ENCODE data around the gene GRIK3.

Gene GRIK3

DNA sequence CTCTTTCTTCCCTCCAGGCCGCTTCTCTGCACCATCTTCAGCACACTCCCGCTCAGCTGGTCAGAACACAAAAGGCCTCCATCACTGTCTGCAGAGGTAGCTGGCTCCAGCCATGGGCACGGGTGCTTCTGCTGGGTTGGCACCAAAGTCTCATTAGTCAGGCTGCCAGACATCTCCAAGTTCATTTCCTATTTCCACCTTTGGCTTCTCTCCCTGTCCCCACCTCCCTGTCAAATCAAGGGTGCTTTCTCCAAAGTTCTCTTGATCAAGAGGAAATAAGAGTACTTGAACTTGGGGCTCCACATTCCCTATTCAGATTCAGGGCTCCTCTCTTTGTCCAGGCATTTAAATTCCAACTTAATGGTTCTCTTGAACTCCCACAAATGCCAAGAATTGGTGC, 33.9 kb upstream of the GRIK3 start:
- Histone ChIP-seq H2AK5ac (ENCODE audit: low read length) (no peak overlapping the region), H3K36me3 (ENCODE audit: control insufficient read depth in 1 of 2, insufficient read depth in 2 of 2, low read length in 2 of 2) (no peaks in the 10 kb centered on the region), H3K4me3 (ENCODE audit: low read depth, low read length) (no peak overlapping the region), H3K4me1 (ENCODE audit: control insufficient read depth in 1 of 2, insufficient read depth in 2 of 2, low read length in 2 of 2) (no peaks in the 10 kb centered on the region), H3K79me2 (ENCODE audit: control insufficient read depth, insufficient read depth, low read length, poor library complexity) (no peaks in the 10 kb centered on the region), H3K9me3 (ENCODE audit: insufficient read depth, low read depth, low read length) (peaks cover 1% of the 10 kb centered on the region), H4K12ac (ENCODE audit: low read depth, low read length) (no peak overlapping the region), H4K8ac (ENCODE audit: low read depth, low read length) (no peak overlapping the region), H3K79me1 (ENCODE audit: low read length) (no peaks in the 10 kb centered on the region), H2BK12ac (ENCODE audit: low read length) (no peak overlapping the region), H3K18ac (ENCODE audit: low read length) (no peak overlapping the region), H3K27ac (ENCODE audit: low read depth, low read length) (no peak overlapping the region), H2BK120ac (ENCODE audit: insufficient read depth, low read length, poor library complexity) (no peak overlapping the region), H2BK5ac (ENCODE audit: low read depth, low read length, poor library complexity) (no peak overlapping the region), H3K9ac (ENCODE audit: low read length) (no peak overlapping the region), H2AFZ (ENCODE audit: insufficient read depth, low read length, poor library complexity) (no peak overlapping the region), H3K4me2 (ENCODE audit: low read length) (no peak overlapping the region), H4K91ac (ENCODE audit: low read depth, low read length) (no peak overlapping the region), H3K4ac (ENCODE audit: low read depth, low read length) (no peak overlapping the region), H3K27me3 (ENCODE audit: insufficient read depth, low read length) (no peaks in the 10 kb centered on the region), H3K14ac (ENCODE audit: low read length) (no peak overlapping the region), H3K23ac (ENCODE audit: low read length) (no peak overlapping the region)
- DNase-seq: no peak
- WGBS (ENCODE audit: extremely low coverage, insufficient coverage, insufficient read length): no CpG with 5 or more reads among the region's 3 CpGs

DNA sequence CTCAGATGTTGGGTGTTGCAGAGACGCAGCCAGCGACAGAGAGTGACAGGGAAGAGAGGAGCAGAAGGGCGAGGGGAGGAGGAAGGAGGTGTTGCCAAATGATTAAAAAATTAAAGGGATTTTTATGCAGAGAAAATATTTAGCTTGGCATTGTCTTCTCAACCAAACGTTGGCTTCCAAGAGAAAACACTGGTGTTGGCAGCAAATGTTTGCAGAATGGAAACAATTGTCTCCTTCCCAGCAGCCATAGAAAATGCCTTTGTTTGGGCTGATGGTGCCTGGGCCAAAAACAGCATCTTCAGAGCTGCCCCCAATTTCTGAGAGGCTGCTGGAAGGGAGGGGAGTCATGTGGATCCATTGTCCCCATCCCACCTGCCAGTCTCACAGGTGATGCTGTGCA, 29.7 kb upstream of the GRIK3 start:
- H2AFZ ChIP-seq (ENCODE audit: insufficient read depth, low read length, poor library complexity): no peak overlapping the region
- no peaks in the 10 kb centered on the region for H3K79me2 ChIP-seq (ENCODE audit: control insufficient read depth, insufficient read depth, low read length, poor library complexity)
- H3K9me3 ChIP-seq (ENCODE audit: insufficient read depth, low read depth, low read length): no peaks in the 10 kb centered on the region
- no peak overlapping the region for H3K18ac ChIP-seq (ENCODE audit: low read length)
- H3K23ac ChIP-seq (ENCODE audit: low read length): no peak overlapping the region
- no CpG with 5 or more reads among the region's 4 CpGs for WGBS (ENCODE audit: extremely low coverage, insufficient coverage, insufficient read length)
- H4K8ac ChIP-seq (ENCODE audit: low read depth, low read length): no peak overlapping the region
- DNase-seq: no peak
- no peak overlapping the region for H2BK12ac ChIP-seq (ENCODE audit: low read length)
- H3K9ac ChIP-seq (ENCODE audit: low read length): no peak overlapping the region
- H2BK120ac ChIP-seq (ENCODE audit: insufficient read depth, low read length, poor library complexity): no peak overlapping the region
- no peak overlapping the region for H2AK5ac ChIP-seq (ENCODE audit: low read length)
- no peak overlapping the region for H3K4me3 ChIP-seq (ENCODE audit: low read depth, low read length)
- no peak overlapping the region for H3K14ac ChIP-seq (ENCODE audit: low read length)
- no peaks in the 10 kb centered on the region for H3K4me1 ChIP-seq (ENCODE audit: control insufficient read depth in 1 of 2, insufficient read depth in 2 of 2, low read length in 2 of 2)
- no peak overlapping the region for H4K12ac ChIP-seq (ENCODE audit: low read depth, low read length)
- no peak overlapping the region for H3K4ac ChIP-seq (ENCODE audit: low read depth, low read length)
- H4K91ac ChIP-seq (ENCODE audit: low read depth, low read length): no peak overlapping the region
- H3K27ac ChIP-seq (ENCODE audit: low read depth, low read length): no peak overlapping the region
- no peaks in the 10 kb centered on the region for H3K27me3 ChIP-seq (ENCODE audit: insufficient read depth, low read length)
- H2BK5ac ChIP-seq (ENCODE audit: low read depth, low read length, poor library complexity): no peak overlapping the region
- H3K36me3 ChIP-seq (ENCODE audit: control insufficient read depth in 1 of 2, insufficient read depth in 2 of 2, low read length in 2 of 2): no peaks in the 10 kb centered on the region
- H3K4me2 ChIP-seq (ENCODE audit: low read length): no peak overlapping the region
- no peaks in the 10 kb centered on the region for H3K79me1 ChIP-seq (ENCODE audit: low read length)

GRCh38 chr1:37059346-37059745, 25.0 kb upstream of the GRIK3 start:
- no CpG with 5 or more reads among the region's 8 CpGs for WGBS (ENCODE audit: extremely low coverage, insufficient coverage, insufficient read length)
- Histone ChIP-seq H4K12ac (ENCODE audit: low read depth, low read length) (no peak overlapping the region), H4K8ac (ENCODE audit: low read depth, low read length) (no peak overlapping the region), H2AFZ (ENCODE audit: insufficient read depth, low read length, poor library complexity) (no peak overlapping the region), H2BK120ac (ENCODE audit: insufficient read depth, low read length, poor library complexity) (no peak overlapping the region), H3K23ac (ENCODE audit: low read length) (no peak overlapping the region), H3K18ac (ENCODE audit: low read length) (no peak overlapping the region), H2BK5ac (ENCODE audit: low read depth, low read length, poor library complexity) (no peak overlapping the region), H3K4ac (ENCODE audit: low read depth, low read length) (no peak overlapping the region), H3K79me2 (ENCODE audit: control insufficient read depth, insufficient read depth, low read length, poor library complexity) (no peaks in the 10 kb centered on the region), H3K9ac (ENCODE audit: low read length) (no peak overlapping the region), H2AK5ac (ENCODE audit: low read length) (no peak overlapping the region), H4K91ac (ENCODE audit: low read depth, low read length) (no peak overlapping the region), H3K27ac (ENCODE audit: low read depth, low read length) (no peak overlapping the region), H3K79me1 (ENCODE audit: low read length) (no peaks in the 10 kb centered on the region), H3K9me3 (ENCODE audit: insufficient read depth, low read depth, low read length) (no peaks in the 10 kb centered on the region), H2BK12ac (ENCODE audit: low read length) (no peak overlapping the region), H3K36me3 (ENCODE audit: control insufficient read depth in 1 of 2, insufficient read depth in 2 of 2, low read length in 2 of 2) (no peaks in the 10 kb centered on the region), H3K27me3 (ENCODE audit: insufficient read depth, low read length) (no peaks in the 10 kb centered on the region), H3K4me1 (ENCODE audit: control insufficient read depth in 1 of 2, insufficient read depth in 2 of 2, low read length in 2 of 2) (no peaks in the 10 kb centered on the region), H3K14ac (ENCODE audit: low read length) (no peak overlapping the region), H3K4me2 (ENCODE audit: low read length) (no peak overlapping the region), H3K4me3 (ENCODE audit: low read depth, low read length) (no peak overlapping the region)
- DNase-seq: no peak

- Histone ChIP-seq H3K27ac (ENCODE audit: low read depth, low read length) (no peak overlapping the region), H3K79me2 (ENCODE audit: control insufficient read depth, insufficient read depth, low read length, poor library complexity) (no peaks in the 10 kb centered on the region), H3K79me1 (ENCODE audit: low read length) (no peaks in the 10 kb centered on the region), H3K14ac (ENCODE audit: low read length) (no peak overlapping the region), H4K91ac (ENCODE audit: low read depth, low read length) (no peak overlapping the region), H3K18ac (ENCODE audit: low read length) (no peak overlapping the region), H3K4me3 (ENCODE audit: low read depth, low read length) (no peak overlapping the region), H3K4me1 (ENCODE audit: control insufficient read depth in 1 of 2, insufficient read depth in 2 of 2, low read length in 2 of 2) (no peaks in the 10 kb centered on the region), H3K23ac (ENCODE audit: low read length) (no peak overlapping the region), H3K9me3 (ENCODE audit: insufficient read depth, low read depth, low read length) (no peaks in the 10 kb centered on the region), H2AFZ (ENCODE audit: insufficient read depth, low read length, poor library complexity) (no peak overlapping the region), H4K12ac (ENCODE audit: low read depth, low read length) (no peak overlapping the region), H2BK120ac (ENCODE audit: insufficient read depth, low read length, poor library complexity) (no peak overlapping the region), H3K9ac (ENCODE audit: low read length) (no peak overlapping the region), H2AK5ac (ENCODE audit: low read length) (no peak overlapping the region), H3K36me3 (ENCODE audit: control insufficient read depth in 1 of 2, insufficient read depth in 2 of 2, low read length in 2 of 2) (no peaks in the 10 kb centered on the region), H3K4ac (ENCODE audit: low read depth, low read length) (no peak overlapping the region), H3K4me2 (ENCODE audit: low read length) (no peak overlapping the region), H4K8ac (ENCODE audit: low read depth, low read length) (no peak overlapping the region), H2BK5ac (ENCODE audit: low read depth, low read length, poor library complexity) (no peak overlapping the region), H2BK12ac (ENCODE audit: low read length) (no peak overlapping the region), H3K27me3 (ENCODE audit: insufficient read depth, low read length) (no peaks in the 10 kb centered on the region)
- no CpG with 5 or more reads among the region's 5 CpGs for WGBS (ENCODE audit: extremely low coverage, insufficient coverage, insufficient read length)
- DNase-seq: no peak
Measured at GRCh38 chr1:37058424-37058988, 24.2 kb upstream of the GRIK3 start.
